ENCODE measurements around the gene FBF1. TPM values are rescaled to one million over a fixed set of nuclear protein-coding genes. Genes with fewer than 3 reads are reported as not detected.

Gene FBF1
- total RNA-seq, 4 donors from 2014 or later: 13.9 to 18.3 (median 15.5) TPM

GRCh38 chr17:75937652-75938051 is 3.2 kb downstream of the FBF1 start:
- H3K9me3 ChIP-seq: no peaks in the 10 kb centered on the region
- H3K36me3 ChIP-seq: no peaks in the 10 kb centered on the region
- no peaks in the 10 kb centered on the region for H3K27me3 ChIP-seq
- TF ChIP-seq POLR2A (IDR thresholded peaks at IDR 0.05): no peak
- TF ChIP-seq CTCF (IDR thresholded peaks at IDR 0.05): no peak
- intact Hi-C loops (cut with DNase I): no loop called here
- 82 to 87% methylated on average over 12 to 13 of the region's 13 CpGs for WGBS, 2 donors
- DNase-seq: no peak
- H3K4me1 ChIP-seq: peaks cover 5 to 25% (median 11%) of the 10 kb centered on the region in 3 donors
- no peak overlapping the region for H3K4me3 ChIP-seq
- H3K27ac ChIP-seq: no peak overlapping the region

- intact Hi-C loops (cut with DNase I): no loop called here
- 85 to 86% methylated on average over 4 of the region's 4 CpGs for WGBS, 2 donors
- H3K4me1 ChIP-seq: peaks cover 0 to 14% (median 0%) of the 10 kb centered on the region in 3 donors
- no peaks in the 10 kb centered on the region for H3K36me3 ChIP-seq
- H3K27ac ChIP-seq: no peak overlapping the region
- H3K27me3 ChIP-seq: no peaks in the 10 kb centered on the region
- DNase-seq: no peak
- no peak overlapping the region for H3K4me3 ChIP-seq
- H3K9me3 ChIP-seq: no peaks in the 10 kb centered on the region
- no peak for TF ChIP-seq CTCF (IDR thresholded peaks at IDR 0.05)
- no peak for TF ChIP-seq POLR2A (IDR thresholded peaks at IDR 0.05)
Observed at GRCh38 chr17:75933808-75934207, 7.0 kb downstream of the FBF1 start.

- intact Hi-C loops (cut with DNase I): no loop called here
- peaks cover 0 to 17% (median 0%) of the 10 kb centered on the region in 3 donors for H3K4me1 ChIP-seq
- H3K9me3 ChIP-seq: no peaks in the 10 kb centered on the region
- no peaks in the 10 kb centered on the region for H3K36me3 ChIP-seq
- TF ChIP-seq POLR2A (IDR thresholded peaks at IDR 0.05): no peak
- TF ChIP-seq CTCF (IDR thresholded peaks at IDR 0.05): no peak
- H3K27me3 ChIP-seq: no peaks in the 10 kb centered on the region
- 80 to 83% methylated on average over 5 of the region's 5 CpGs for WGBS, 2 donors
- H3K27ac ChIP-seq: peak overlapping the region in 2 of 4 donors; percentile 14 to 46
- no peak for DNase-seq
- no peak overlapping the region for H3K4me3 ChIP-seq
Observed at GRCh38 chr17:75932852-75933251, 8.0 kb downstream of the FBF1 start.

GRCh38 chr17:75931062-75931461 is 9.8 kb downstream of the FBF1 start:
- Histone ChIP-seq H3K27ac (no peak overlapping the region), H3K27me3 (no peaks in the 10 kb centered on the region), H3K9me3 (no peaks in the 10 kb centered on the region), H3K4me1 (peaks cover 0 to 35% (median 11%) of the 10 kb centered on the region in 3 donors), H3K36me3 (peaks cover 0 to under 1% (median 0%) of the 10 kb centered on the region in 3 donors), H3K4me3 (no peak overlapping the region)
- DNase-seq: no peak
- no peak for TF ChIP-seq CTCF (IDR thresholded peaks at IDR 0.05)
- TF ChIP-seq POLR2A (IDR thresholded peaks at IDR 0.05): no peak
- intact Hi-C loops (cut with DNase I): no loop called here
- WGBS, 2 donors: 80 to 90% methylated on average over 4 of the region's 4 CpGs

GRCh38 chr17:75927286-75927922 is 13.4 kb downstream of the FBF1 start:
- 24 to 37% methylated on average over 3 to 4 of the region's 6 CpGs for WGBS, 2 donors

More at GRCh38 chr17:75927286-75927922, 13.4 kb downstream of the FBF1 start:
- Histone ChIP-seq H3K27ac (peak overlapping the region; percentile 72 to 81 (median 75)), H3K4me3 (no peak overlapping the region), H3K4me1 (peaks cover 7 to 43% (median 11%) of the 10 kb centered on the region in 3 donors), H3K36me3 (peaks cover 0 to 30% (median 0%) of the 10 kb centered on the region in 3 donors), H3K9me3 (no peaks in the 10 kb centered on the region), H3K27me3 (no peaks in the 10 kb centered on the region)
- no peak for TF ChIP-seq POLR2A (IDR thresholded peaks at IDR 0.05)
- TF ChIP-seq CTCF (IDR thresholded peaks at IDR 0.05): peak in 5 of 6 experiments; percentile 26 to 64 (median 48)
- intact Hi-C loops (cut with DNase I): no loop called here
- no peak for DNase-seq

Measured in esophagus squamous epithelium (tissue), 5 donors.